Measurements from ENCODE around the gene GNA12.

The GNA12 gene

GRCh38 chr7:2779051-2779450, 65.1 kb downstream of the GNA12 start:
- Mint-ChIP-seq H3K36me3 (peaks cover 44% of the 10 kb centered on the region), H3K4me3 (no peak overlapping the region), H3K27ac (no peak overlapping the region), H3K4me1 (peaks cover 35% of the 10 kb centered on the region), H3K27me3 (no peaks in the 10 kb centered on the region), H3K9me3 (peaks cover 4% of the 10 kb centered on the region)
- ATAC-seq, result no peak

DNA sequence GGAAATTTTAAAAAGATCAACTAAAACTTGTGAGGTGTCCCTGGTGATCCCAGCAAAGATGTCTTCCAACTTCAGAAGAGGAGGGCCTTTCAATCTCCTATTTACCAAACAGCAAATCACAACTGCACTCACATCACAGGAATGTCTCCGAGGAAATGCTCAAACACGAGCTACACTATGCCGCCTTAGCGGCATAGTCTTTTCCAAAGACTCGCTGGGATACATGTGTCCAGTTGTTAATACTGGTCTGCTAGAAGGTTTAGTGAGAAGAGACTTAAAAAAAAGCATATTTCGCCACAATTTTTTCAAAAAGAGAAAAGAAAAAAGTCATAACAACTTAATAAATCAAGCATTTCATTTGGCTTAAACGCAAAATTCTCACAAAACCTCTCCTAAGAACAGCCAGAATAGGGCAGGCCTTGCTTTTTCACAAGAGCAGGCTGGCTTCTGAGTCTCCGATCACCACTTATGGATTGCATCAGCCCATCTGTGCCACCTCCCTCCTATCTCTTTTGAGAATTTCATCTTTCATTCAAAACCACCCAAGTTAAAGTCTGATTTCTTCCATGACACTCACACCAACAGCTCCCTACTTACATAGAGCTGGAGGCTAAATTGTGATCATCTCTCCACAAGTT, 66.1 kb downstream of the GNA12 start:
- Mint-ChIP-seq H3K36me3 (peaks cover 44% of the 10 kb centered on the region), H3K4me1 (peaks cover 39% of the 10 kb centered on the region), H3K4me3 (no peak overlapping the region), H3K27ac (peak overlapping the region; percentile 18), H3K9me3 (peaks cover 4% of the 10 kb centered on the region), H3K27me3 (no peaks in the 10 kb centered on the region)
- ATAC-seq, result no peak

DNA sequence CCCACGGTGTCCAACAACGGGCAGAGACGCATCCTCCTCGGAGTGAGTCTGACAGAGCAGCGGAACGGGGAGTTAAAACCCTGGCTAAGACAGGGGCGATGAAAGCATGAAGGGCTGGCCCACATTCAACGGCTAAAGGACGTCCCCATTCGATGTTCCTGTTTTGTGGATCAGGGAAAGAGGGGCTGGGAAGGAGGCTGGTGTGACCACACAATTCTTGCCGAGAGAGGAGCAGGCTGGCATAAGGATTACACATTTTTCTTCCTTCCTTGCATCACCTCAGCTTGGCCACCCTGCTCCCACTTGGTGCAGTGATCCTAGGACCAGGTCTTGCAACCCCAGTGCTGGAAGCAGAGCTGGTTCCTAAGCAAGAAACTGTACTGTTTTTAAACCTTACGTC, 67.7 kb downstream of the GNA12 start:
- H3K4me1 Mint-ChIP-seq, result peaks cover 39% of the 10 kb centered on the region
- peak overlapping the region; percentile 18 for H3K27ac Mint-ChIP-seq
- no peak overlapping the region for H3K4me3 Mint-ChIP-seq
- H3K27me3 Mint-ChIP-seq, result no peaks in the 10 kb centered on the region
- ATAC-seq, result no peak
- H3K36me3 Mint-ChIP-seq, result peaks cover 41% of the 10 kb centered on the region
- no peaks in the 10 kb centered on the region for H3K9me3 Mint-ChIP-seq

DNA sequence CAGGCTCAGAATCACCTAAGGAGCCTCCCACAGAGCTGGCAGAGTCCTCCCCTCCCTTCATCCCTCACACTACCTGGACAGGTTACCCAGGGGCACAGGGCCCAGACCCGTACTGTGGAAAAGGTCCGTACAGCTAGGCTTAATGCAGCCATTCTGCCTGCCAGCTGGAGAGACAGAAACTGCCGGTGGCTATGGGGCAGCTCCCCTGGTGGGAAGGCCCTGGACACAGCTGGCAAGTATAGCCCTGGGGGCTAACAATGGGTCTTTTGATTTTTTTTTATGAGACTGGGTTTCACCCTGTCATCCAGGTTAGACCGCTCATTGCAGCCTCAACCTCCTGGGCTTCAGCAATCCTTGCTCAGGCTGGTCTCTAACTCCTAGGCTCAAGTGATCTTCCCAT, 68.3 kb downstream of the GNA12 start:
- Mint-ChIP-seq H3K4me3 (no peak overlapping the region), H3K27me3 (no peaks in the 10 kb centered on the region), H3K36me3 (peaks cover 45% of the 10 kb centered on the region), H3K27ac (no peak overlapping the region), H3K4me1 (peaks cover 44% of the 10 kb centered on the region), H3K9me3 (no peaks in the 10 kb centered on the region)
- no peak for ATAC-seq

- Mint-ChIP-seq H3K27me3 (no peaks in the 10 kb centered on the region), H3K4me1 (peaks cover 48% of the 10 kb centered on the region), H3K4me3 (no peak overlapping the region), H3K9me3 (no peaks in the 10 kb centered on the region), H3K36me3 (peaks cover 45% of the 10 kb centered on the region), H3K27ac (peak overlapping the region; percentile 16)
- ATAC-seq, result no peak
Measured at GRCh38 chr7:2775376-2775775, 68.7 kb downstream of the GNA12 start.

- peak overlapping the region; percentile 16 for H3K27ac Mint-ChIP-seq
- ATAC-seq, result no peak
- no peaks in the 10 kb centered on the region for H3K9me3 Mint-ChIP-seq
- H3K4me1 Mint-ChIP-seq, result peaks cover 51% of the 10 kb centered on the region
- H3K36me3 Mint-ChIP-seq, result peaks cover 45% of the 10 kb centered on the region
- H3K27me3 Mint-ChIP-seq, result no peaks in the 10 kb centered on the region
- H3K4me3 Mint-ChIP-seq, result no peak overlapping the region
Measured at GRCh38 chr7:2774935-2775334, 69.2 kb downstream of the GNA12 start.

DNA sequence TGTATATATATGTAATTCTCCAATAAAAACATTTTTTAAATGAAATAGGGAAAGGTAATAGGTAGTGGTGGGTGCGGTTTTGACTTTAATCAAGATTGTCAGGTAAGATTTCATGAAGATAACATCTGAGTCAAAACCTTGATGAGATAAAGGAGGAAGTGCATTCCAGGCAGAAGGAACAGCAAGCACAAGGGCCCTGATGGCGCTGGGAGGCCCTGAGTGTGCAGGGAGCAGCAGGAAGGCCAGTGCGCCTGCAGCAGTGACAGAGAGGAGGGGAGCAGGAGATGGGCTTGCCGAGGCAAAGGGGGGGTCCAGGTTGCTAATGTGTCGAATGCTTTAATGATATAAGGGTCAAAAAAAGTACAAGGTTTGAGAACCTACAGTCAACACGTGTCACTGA, 69.8 kb downstream of the GNA12 start:
- H3K9me3 Mint-ChIP-seq, result no peaks in the 10 kb centered on the region
- no peak for ATAC-seq
- H3K36me3 Mint-ChIP-seq, result peaks cover 45% of the 10 kb centered on the region
- H3K4me1 Mint-ChIP-seq, result peaks cover 51% of the 10 kb centered on the region
- H3K4me3 Mint-ChIP-seq, result no peak overlapping the region
- H3K27me3 Mint-ChIP-seq, result no peaks in the 10 kb centered on the region
- peak overlapping the region; percentile 87 for H3K27ac Mint-ChIP-seq

- no peak for ATAC-seq
- peak overlapping the region; percentile 87 for H3K27ac Mint-ChIP-seq
- H3K4me3 Mint-ChIP-seq, result no peak overlapping the region
- H3K4me1 Mint-ChIP-seq, result peaks cover 51% of the 10 kb centered on the region
- no peaks in the 10 kb centered on the region for H3K27me3 Mint-ChIP-seq
- no peaks in the 10 kb centered on the region for H3K9me3 Mint-ChIP-seq
- H3K36me3 Mint-ChIP-seq, result peaks cover 45% of the 10 kb centered on the region
Measured at GRCh38 chr7:2773608-2774007, 70.5 kb downstream of the GNA12 start.

GRCh38 chr7:2771274-2771731, 72.8 kb downstream of the GNA12 start:
- H3K4me3 Mint-ChIP-seq, result no peak overlapping the region
- peak overlapping the region; percentile 87 for H3K27ac Mint-ChIP-seq

DNA sequence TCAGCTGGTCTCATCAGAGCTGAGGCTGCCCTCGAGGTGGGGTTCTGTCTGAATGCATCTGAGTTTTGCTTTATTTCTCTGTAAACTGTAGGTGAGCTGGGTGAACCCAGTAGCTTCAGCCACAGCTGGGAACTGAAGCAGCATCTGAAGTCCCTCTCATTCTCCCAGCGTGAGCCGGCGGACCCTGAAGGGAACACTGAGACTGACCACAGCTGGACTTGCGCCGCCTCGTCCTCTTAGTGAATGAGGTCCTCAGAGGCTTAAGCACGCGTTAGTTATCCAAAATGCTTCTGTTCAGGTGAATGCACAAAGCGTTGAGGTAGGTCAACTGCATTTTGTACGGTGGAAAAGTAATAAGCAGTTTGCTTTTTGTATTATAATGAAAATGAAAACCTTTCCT, 79.5 kb downstream of the GNA12 start:
- no peak for ATAC-seq
- H3K36me3 Mint-ChIP-seq, result peaks cover 44% of the 10 kb centered on the region
- no peaks in the 10 kb centered on the region for H3K9me3 Mint-ChIP-seq
- H3K4me3 Mint-ChIP-seq, result no peak overlapping the region
- no peaks in the 10 kb centered on the region for H3K27me3 Mint-ChIP-seq
- H3K4me1 Mint-ChIP-seq, result peaks cover 27% of the 10 kb centered on the region
- H3K27ac Mint-ChIP-seq, result no peak overlapping the region

More at GRCh38 chr7:2771274-2771731, 72.8 kb downstream of the GNA12 start:
- Mint-ChIP-seq H3K36me3 (peaks cover 35% of the 10 kb centered on the region), H3K9me3 (no peaks in the 10 kb centered on the region), H3K4me1 (peaks cover 56% of the 10 kb centered on the region), H3K27me3 (no peaks in the 10 kb centered on the region)
- no peak for ATAC-seq

DNA sequence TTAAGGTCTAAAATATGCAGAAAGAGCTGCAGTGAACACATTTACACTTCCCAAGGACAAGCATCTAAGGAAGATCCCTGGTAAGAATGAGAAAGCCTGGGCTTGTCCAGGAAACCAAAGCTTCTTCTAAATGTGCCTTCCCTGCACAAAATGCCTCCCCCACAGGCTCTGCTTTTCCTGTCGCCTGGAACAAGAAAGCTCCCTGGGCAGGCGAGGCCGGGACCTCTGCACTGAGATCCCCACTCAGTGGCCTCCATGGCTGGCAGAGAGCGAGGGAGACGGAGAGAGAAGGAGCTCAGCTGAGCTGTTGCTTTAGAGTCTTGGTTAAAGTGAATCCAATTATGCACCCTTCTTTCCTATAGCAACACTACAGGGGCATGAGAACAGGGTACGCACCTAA, 80.5 kb downstream of the GNA12 start:
- H3K27me3 Mint-ChIP-seq, result no peaks in the 10 kb centered on the region
- H3K4me1 Mint-ChIP-seq, result peaks cover 37% of the 10 kb centered on the region
- peak overlapping the region; percentile 32 for H3K27ac Mint-ChIP-seq
- H3K9me3 Mint-ChIP-seq, result no peaks in the 10 kb centered on the region
- H3K36me3 Mint-ChIP-seq, result peaks cover 53% of the 10 kb centered on the region
- H3K4me3 Mint-ChIP-seq, result no peak overlapping the region
- no peak for ATAC-seq

DNA sequence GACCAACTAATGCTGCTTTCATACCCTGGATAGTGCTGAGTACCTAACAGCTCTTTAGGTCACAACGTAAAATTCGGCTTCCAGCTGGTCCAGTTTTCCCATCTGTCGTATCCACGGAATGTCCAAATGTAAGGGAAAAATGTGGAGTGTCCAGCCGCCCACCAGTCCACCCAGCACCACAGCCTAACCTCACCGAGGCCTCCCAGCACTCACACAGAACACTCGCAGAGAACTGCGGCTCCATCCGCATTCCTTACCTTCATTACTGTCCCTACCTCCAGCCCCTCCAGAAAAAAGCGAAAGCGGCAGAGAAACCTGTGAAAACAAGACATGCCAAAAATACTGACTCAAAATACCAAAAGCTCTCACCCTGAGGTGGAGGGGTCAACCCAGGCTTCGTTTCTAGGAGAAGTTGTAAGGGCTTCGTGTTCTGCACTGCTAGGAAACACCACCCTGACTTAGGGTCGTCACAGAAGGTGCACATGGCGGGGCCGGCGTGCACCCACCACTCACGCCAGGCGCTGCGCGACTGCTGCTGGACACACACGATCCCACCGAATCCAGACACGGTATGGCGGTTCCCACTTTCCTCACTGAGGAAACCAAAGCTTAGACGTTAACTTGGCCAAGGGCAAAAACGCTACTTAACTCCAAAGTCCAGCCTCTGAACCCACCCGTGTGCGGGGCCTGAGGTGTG, 82.2 kb downstream of the GNA12 start:
- Mint-ChIP-seq H3K27me3 (no peaks in the 10 kb centered on the region), H3K27ac (no peak overlapping the region), H3K9me3 (no peaks in the 10 kb centered on the region), H3K4me1 (peaks cover 53% of the 10 kb centered on the region), H3K4me3 (no peak overlapping the region), H3K36me3 (peaks cover 53% of the 10 kb centered on the region)
- no peak for ATAC-seq

DNA sequence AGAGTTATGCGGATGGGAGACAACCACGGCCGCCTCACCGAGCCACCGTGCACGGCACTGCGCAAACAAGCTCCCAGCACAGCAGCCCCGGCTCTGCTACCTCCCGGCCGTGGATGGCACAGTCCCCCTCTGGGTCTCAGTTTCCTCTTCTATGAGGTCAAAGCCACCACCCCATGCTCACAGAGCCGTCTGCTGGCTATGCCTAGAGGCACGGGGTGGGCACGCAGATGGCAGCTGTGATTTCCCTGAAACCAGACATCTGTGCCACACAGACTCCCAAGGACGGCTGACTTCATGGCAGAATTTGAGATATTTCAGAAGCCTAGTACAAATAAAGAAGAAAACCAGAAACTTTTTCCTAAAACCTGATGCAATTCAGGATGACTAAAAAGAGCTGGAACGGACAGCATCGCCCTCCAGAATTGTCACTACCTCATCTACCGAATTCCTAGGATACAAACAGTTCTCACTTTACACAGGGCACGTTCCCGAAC, 82.9 kb downstream of the GNA12 start:
- H3K27me3 Mint-ChIP-seq, result no peaks in the 10 kb centered on the region
- no peak for ATAC-seq
- H3K27ac Mint-ChIP-seq, result peak overlapping the region; percentile 45
- no peaks in the 10 kb centered on the region for H3K9me3 Mint-ChIP-seq
- H3K4me3 Mint-ChIP-seq, result no peak overlapping the region
- peaks cover 56% of the 10 kb centered on the region for H3K4me1 Mint-ChIP-seq
- H3K36me3 Mint-ChIP-seq, result peaks cover 58% of the 10 kb centered on the region

GRCh38 chr7:2760098-2760889, 83.8 kb downstream of the GNA12 start:
- Mint-ChIP-seq H3K4me3 (no peak overlapping the region), H3K36me3 (peaks cover 54% of the 10 kb centered on the region), H3K9me3 (no peaks in the 10 kb centered on the region), H3K27me3 (no peaks in the 10 kb centered on the region), H3K4me1 (peaks cover 52% of the 10 kb centered on the region), H3K27ac (peak overlapping the region; percentile 45)
- ATAC-seq, result no peak

DNA sequence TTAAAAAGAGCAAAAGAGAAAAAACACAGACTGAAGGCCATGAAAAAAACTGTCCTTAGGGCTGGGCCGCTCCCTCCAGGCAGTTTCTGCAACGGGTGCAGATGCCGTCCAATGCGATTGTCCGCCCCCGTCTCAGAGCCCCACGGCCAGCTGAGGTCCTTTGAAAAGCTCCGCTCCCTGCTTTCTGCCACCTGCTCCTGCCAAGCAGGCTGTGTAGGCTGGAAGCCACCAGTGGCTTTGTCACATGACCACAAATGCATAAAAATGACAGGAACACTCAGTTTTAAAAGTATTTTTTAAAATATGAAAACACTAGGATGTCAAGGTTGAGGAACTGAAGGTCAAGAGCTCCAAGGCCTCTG, 84.4 kb downstream of the GNA12 start:
- Mint-ChIP-seq H3K36me3 (peaks cover 60% of the 10 kb centered on the region), H3K4me1 (peaks cover 52% of the 10 kb centered on the region), H3K9me3 (no peaks in the 10 kb centered on the region), H3K27me3 (no peaks in the 10 kb centered on the region), H3K27ac (peak overlapping the region; percentile 45), H3K4me3 (no peak overlapping the region)
- ATAC-seq, result no peak

All from stimulated activated memory B cell treated with anti-CD40 and anti-IgM and Interleukin-4, amounts not matched to agents 10 μg/mL and 1 μg/mL and 100 μg/mL, for 72 hours (primary cell).